ENCODE results near the gene FLG2.

Gene FLG2

DNA sequence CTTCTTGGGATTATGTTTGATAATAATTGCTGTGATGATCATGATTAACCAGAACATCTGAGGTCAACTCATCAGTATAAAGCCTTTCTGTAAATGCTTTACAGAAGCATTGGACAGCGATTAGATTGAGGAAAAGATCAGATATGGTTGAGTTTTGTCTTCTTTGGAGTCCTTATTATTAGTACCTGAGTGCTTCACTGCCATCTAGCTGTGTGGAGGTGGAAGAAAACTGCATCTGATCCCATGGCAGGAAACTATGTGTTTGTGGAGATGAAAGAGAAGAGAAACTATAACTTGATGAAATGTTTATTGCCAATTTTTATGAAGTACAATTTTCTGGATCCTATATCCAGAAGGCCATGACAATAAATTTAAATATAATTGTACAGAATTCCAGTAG lies 11.4 kb downstream of the FLG2 start:
- TF ChIP-seq, protein P1, sequence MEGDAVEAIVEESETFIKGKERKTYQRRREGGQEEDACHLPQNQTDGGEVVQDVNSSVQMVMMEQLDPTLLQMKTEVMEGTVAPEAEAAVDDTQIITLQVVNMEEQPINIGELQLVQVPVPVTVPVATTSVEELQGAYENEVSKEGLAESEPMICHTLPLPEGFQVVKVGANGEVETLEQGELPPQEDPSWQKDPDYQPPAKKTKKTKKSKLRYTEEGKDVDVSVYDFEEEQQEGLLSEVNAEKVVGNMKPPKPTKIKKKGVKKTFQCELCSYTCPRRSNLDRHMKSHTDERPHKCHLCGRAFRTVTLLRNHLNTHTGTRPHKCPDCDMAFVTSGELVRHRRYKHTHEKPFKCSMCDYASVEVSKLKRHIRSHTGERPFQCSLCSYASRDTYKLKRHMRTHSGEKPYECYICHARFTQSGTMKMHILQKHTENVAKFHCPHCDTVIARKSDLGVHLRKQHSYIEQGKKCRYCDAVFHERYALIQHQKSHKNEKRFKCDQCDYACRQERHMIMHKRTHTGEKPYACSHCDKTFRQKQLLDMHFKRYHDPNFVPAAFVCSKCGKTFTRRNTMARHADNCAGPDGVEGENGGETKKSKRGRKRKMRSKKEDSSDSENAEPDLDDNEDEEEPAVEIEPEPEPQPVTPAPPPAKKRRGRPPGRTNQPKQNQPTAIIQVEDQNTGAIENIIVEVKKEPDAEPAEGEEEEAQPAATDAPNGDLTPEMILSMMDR (IDR thresholded peaks at IDR 0.05; ENCODE audit: extremely low read depth, missing control alignments), result no peak
- no peak for DNase-seq (ENCODE audit: low spot score)

DNA sequence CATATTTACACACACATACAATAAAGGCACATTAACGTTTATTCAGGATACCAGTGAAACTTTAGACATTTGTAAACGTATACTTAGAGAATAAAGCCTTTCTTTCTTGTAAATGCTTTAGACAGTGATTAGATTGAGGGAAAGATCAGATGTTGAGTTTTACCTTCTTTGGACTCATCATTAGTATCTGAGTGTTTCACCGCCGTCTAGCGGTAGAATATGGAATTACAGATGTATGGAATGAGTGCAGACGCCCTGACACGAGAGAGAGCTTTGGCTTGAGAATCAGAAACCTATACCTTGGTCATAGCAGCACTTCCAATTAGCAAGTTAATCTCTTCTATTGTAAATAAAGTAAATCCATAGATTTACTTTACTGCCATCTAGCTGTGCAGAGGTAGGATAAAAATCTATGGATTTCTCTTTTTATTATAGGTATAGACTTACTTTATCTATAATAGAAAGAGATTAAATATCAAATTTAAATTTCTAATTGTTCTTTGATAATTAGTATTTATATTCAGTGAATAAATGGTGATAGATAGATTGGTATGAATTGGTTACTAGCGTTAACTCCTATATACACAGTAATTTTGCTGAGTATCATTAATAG lies 12.6 kb downstream of the FLG2 start:
- DNase-seq (ENCODE audit: low spot score), result peak; percentile 20
- TF ChIP-seq, protein P1 (IDR thresholded peaks at IDR 0.05; ENCODE audit: extremely low read depth, missing control alignments), result peak; percentile 70

DNA sequence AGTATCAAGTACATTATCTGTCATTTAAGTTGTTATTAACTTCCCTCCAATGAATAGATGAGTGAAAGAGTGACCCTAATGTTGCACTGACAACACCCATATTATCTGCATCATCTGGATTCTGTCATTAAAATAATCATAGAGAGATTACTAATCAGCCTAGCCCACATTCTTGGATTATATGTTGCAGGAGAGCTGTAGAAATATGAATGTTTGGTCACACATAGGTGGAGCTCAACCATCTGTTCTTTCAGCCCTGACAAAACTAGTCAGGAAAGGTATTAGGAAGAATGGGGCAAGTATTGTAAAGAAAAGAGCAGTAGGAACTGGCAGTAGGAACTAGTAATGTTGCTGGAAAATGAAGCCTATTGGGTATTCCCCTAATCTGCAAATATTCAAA lies 15.4 kb downstream of the FLG2 start:
- no peak for DNase-seq (ENCODE audit: low spot score)
- TF ChIP-seq, protein P1 (IDR thresholded peaks at IDR 0.05; ENCODE audit: extremely low read depth, missing control alignments), result no peak

DNA sequence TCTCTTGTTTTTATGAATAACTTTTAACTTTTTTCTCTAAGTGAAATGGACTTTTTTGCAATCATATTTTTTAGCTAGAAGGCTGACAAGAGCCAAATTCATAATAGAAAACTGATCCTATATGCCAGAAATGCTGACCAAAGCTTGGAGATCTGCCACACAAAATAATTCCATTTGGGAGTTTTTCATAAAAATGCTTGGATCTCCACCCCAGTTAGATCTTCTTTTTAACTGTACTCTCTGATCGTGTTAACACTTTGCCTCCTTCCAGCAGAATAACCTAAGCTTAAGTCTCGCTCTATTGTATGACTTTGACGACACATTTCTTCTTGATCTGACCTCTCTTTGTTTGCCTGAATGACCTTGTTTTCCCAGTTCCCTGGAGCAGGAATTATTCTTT lies 16.8 kb downstream of the FLG2 start:
- TF ChIP-seq, protein P1 (IDR thresholded peaks at IDR 0.05; ENCODE audit: extremely low read depth, missing control alignments), result no peak

DNA sequence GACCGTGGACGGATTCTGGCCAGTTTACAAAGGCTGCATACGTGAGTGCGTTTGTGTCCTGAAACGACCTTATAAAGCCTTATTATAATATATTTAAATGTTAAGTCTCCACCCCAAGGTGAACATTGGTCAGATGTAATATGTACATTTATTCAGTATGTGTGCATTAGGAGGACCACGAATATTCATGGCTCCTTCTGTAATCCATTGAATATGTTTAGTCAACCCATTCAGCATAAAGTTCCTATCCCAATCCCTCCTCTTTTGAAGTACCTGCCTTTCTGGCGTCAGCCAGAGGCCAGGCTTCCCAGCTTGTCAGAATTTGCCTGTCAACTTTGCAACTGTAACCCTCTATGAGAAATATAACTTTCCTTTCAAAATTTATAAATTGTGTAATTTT lies 24.4 kb downstream of the FLG2 start:
- TF ChIP-seq, protein P1 (IDR thresholded peaks at IDR 0.05; ENCODE audit: extremely low read depth, missing control alignments), result no peak
- no peak for DNase-seq (ENCODE audit: low spot score)

More for the DNA sequence above, 16.8 kb downstream of the FLG2 start:
- DNase-seq (ENCODE audit: low spot score), result no peak

DNA sequence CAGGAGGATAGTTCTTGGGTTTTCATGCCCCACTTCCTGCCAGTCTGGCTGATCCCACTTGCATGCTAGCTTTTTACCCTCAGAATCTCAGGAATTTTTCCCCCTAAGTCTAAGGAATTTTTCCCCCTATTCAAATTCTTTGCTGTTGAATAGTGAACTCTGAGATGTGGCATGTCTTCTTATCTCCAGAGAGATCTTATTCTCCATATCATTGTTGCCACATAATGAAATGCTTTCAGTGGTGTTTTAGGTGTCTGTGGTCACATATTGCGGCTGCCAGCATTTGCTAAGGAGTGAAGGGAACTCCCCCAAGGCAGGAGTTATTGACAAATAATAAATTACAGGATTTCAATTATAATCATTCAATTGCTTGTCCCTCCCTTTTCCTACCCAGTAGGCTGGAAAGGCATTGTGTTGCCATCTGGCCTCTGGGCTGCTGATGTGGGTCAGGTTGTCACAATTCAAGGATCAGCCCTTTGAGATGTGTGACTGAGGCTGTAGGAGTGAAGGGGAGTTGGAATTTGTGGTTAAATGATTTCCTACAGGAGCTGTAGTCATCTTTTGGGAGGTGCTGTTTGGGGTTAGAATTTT lies 30.9 kb downstream of the FLG2 start:
- TF ChIP-seq, protein P1 (IDR thresholded peaks at IDR 0.05; ENCODE audit: extremely low read depth, missing control alignments), result no peak
- DNase-seq (ENCODE audit: low spot score), result no peak

DNA sequence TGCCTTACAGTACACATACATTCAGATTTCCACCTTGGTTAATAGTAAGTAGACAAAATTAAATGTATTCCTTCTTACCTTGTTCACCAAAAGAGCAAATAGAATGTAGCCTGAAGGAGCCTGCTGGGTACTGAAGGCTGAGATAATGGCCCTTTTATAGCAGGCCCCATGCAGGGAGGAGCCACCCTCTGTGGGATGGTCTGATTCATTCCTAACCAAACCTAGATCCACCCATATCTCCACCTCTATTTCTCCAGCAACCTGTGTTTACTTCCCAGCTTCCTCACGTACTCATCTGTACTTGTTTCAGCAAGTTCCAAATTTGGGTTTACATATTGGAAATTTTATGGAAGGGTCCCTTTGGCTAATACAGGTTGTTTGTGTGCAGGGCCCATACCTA lies 34.7 kb downstream of the FLG2 start, which contains the start of gene FLG:
Gene FLG (minus strand): TSS at position 129 of the 400 bp plus-strand sequence. CDS start 9,783 bp downstream, outside the sequence.
- TF ChIP-seq, protein P1 (IDR thresholded peaks at IDR 0.05; ENCODE audit: extremely low read depth, missing control alignments), result no peak
- no peak for DNase-seq (ENCODE audit: low spot score)
